ENCODE measurements around the gene SNRNP40.

GRCh38 chr1:31249854-31250253 lies 46.7 kb downstream of the SNRNP40 start:
- no peak for TF ChIP-seq EP300 (IDR thresholded peaks at IDR 0.05)
- TF ChIP-seq CTCF (IDR thresholded peaks at IDR 0.05), result no peak
- TF ChIP-seq POLR2A (IDR thresholded peaks at IDR 0.05), result no peak
